Activated CD8-positive, alpha-beta memory T cell treated with anti-CD3 and anti-CD28 coated beads for 24 hours (primary cell): ENCODE results near the gene USP37.

ENCODE experiments used
- DNase-seq: peaks from one replicate; pipeline ENCODE4 v3.0.0-alpha.2; 2020

The USP37 gene

DNA sequence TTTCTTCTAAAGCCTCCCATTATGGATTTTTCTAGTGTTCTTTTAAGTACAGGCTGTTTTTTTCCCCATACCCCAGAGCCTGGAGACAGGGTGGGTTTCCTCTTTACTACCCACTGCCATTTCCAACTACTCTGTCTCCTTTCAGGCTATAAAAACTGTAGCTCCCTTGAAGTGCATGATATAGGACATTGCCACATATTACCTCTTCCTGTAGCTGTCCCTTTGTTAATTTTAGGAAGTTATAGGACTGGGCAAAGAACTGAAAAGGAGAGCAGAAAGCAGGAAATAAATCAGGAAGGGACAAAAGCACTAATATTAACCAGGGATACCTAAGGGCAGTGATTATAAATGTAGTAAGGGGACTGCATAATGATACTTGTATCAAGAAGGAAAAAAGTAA is 95.2 kb downstream of the USP37 start:
- no peak for DNase-seq

DNA sequence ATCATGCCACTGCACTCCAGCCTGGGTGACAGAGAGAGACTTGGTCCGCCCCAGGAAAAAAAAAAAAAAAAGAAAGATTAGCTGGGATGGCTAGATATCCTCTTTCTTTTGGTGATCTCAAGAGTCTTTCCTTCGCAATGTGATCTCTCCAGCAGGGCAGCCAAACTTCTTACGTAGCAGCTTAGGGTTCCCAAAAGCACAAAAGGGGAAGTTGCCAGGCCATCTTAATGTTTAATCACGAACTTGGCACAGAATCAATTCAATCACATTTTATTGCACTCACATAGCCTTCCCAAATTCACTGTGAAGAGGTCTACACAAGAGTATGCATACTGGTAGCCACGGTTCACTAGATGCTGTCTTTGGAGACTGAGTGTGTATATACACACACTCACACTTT is 96.2 kb downstream of the USP37 start:
- DNase-seq, result no peak

DNA sequence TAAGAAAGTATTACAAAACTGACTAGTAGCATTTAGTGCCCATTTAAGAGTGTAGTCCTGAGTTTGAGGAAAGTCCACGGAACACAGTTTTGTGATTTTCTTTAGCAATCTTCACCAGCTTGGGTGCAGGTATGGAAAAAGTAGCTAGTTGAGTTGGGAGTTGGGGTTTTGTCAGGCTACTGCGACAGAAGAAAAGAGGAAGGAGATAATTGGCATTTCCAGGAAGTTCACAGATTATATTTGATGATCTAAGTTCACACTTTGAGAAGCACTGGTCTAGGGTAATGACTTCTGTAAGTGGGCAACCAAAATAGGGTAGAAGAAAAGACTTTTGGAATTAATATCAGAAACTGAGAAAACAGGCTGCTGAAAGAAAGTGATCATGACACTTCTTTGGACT is 97.1 kb downstream of the USP37 start:
- no peak for DNase-seq

DNA sequence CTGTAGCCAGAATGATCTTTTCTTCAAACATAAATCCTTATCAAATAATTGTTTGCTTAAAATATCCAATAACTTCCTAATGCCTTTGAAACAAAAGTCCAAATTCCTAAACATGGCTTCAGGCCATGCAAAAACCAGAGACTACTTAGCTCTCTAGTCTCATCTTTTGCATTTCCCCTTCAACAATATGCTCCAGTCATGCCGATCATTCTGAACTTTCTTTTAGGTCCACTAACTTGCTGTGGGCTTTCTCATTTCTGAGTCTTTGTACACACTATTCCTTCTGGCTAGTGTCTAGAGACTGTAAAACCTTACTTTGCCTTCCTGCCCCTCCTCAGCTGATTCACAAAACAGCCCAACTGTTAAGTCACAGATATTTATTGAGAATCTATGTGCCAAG is 97.7 kb downstream of the USP37 start:
- no peak for DNase-seq

DNA sequence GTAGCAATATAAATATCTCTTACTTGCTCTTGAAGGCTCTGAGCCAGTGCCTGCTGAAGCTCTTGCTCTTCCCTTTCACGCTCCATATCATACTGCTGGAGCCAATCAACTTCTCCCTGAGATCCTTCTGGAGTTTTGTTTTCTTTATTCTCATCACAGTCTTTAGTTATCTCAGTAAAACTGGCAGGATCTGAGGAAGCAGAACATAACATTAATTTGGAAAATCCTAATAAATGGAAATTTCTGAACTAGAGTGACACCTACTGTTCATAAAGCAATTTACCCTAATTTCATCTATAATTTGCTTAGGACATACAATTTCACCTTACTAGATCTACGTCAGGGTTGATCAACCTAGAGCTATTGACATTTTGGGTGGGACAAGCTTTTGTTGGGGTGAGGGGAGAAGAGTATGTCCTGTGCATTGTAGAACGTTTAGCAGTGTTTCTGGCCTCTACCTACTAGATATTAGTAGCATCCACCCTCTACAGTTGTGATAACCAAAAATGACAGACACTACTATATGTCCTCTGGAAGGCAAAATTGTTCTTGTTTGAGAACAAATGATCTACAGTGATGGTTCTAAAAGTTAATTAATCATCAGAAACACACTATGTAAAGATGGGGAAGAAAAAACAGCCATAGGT is 102.0 kb downstream of the USP37 start:
- no peak for DNase-seq

DNA sequence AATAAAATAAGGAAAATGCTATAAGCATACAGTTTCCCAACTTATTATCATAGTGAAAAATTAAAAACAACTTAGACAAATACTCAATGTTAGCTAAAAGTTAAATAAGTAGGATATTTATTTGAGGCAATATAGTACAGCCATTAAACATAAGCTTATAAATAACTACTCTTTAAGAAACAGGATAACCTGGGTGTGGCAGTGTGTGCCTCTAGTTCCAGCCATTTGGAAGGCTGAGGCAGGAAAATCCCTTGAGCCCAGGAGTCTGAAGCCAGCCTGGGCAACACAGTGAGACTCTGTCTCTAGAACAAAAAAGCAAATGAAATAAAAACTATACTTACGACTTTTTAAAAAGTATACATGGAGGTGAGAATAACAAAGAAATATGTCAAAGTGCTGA is 109.6 kb downstream of the USP37 start:
- DNase-seq, result no peak

DNA sequence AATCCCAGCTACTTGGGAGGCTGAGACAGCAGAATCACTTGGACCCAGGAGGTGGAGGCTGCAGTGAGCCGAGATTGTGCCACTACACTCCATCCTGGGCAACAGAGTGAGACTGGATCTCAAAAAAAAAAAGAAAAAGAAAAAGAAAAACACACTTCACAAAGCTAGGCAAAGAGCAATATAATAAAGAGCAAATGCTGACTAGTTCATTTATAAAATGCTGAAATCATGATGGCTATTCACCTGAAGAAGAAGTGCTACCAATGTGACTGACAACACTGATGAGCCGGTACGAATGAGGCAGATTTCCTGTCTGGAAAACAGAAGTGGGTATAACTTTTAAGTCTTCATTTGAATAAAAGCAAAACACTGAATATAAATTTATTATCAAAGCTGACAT is 111.3 kb downstream of the USP37 start:
- no peak for DNase-seq

DNA sequence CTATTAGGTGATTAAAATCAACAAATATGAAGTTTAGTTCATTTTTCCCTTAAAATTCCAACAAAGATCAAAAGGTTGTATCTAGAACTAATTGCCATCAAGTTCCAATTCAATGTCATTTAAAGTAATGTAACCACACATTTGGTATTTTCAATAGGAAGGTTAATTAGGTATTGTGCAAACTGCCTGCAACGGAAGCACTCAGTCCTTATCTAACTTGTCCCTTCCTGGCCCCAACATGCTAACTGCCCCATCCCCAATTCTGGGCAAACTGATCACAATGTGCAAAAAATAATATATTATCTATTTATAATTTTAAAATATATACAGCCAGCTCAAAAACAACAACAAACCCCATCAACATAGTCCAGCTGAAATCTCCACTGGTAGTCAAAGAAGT is 116.1 kb downstream of the USP37 start:
- no peak for DNase-seq

DNA sequence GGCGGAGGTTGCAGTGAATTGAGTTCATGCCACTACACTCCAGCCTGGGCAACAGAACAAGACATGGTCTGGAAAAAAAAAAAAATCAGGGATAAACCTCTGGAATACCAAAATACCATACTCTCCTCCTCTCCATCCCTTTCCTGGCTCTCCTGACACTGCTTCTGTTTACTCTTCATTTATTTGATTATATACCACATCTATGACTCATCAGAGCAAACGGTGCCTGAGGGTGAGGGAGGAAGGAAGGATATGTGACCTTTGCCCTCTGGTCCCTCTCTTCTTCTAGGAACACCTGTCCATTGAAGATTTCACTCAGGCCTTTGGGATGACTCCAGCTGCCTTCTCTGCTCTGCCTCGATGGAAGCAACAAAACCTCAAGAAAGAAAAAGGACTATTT is 119.2 kb downstream of the USP37 start:
- DNase-seq, result peak; percentile 19

DNA sequence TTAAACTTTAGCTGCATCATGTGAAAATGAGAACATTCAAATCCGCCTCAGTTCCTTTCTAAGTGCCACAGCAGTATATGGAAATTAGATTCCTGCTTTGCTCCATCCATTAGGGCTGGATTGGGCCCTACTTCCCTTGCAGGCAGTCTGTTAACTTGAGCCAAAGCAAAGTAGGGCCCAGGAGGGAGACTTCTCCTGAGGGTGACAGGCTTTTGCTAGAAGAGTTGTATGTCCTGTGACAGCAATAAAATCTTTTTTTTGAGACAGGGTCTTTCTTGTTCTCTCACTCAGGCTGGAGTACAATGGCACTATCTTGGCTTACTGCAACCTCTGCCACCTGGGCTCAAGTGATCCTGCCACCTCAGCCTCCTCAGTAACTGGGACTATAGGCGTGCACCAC is 121.1 kb downstream of the USP37 start:
- DNase-seq, result no peak

DNA sequence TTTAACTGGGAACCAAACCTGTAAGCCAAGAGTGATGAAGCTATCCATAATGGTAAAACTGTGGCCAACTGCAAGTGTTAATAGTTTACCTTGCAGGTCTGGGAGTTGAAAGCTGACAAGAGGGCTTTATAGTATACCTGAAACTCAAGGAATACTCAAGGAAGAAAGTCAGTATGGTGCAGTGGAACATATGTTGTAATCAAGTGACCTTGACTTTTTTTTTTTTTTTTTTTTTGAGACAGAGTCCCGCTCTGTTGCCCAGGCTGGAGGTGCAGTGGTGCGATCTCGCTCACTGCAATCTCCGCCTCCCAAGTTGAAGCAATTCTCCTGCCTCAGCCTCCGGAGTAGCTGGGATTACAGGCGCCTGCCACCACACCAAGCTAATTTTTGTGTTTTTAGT is 121.6 kb downstream of the USP37 start:
- no peak for DNase-seq

DNA sequence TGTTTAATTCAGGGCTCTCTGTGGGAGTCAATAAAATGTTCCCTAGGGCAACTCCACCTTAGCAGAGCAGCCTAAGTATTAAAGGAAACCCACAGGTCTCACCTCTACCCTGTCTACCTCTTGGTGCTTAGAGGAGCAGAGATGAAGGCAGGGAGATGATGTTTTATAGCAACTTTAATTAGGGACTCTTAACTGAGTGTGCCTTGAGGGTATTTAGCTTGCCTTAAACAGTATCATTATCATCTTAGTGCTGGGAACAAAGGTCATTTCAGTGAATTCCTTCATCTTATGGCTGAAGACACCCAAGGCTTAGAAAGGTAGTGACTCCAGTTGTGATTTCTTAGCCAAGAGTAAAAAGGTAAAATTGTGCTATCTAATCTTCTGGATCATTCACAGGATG is 122.5 kb downstream of the USP37 start:
- DNase-seq, result no peak

DNA sequence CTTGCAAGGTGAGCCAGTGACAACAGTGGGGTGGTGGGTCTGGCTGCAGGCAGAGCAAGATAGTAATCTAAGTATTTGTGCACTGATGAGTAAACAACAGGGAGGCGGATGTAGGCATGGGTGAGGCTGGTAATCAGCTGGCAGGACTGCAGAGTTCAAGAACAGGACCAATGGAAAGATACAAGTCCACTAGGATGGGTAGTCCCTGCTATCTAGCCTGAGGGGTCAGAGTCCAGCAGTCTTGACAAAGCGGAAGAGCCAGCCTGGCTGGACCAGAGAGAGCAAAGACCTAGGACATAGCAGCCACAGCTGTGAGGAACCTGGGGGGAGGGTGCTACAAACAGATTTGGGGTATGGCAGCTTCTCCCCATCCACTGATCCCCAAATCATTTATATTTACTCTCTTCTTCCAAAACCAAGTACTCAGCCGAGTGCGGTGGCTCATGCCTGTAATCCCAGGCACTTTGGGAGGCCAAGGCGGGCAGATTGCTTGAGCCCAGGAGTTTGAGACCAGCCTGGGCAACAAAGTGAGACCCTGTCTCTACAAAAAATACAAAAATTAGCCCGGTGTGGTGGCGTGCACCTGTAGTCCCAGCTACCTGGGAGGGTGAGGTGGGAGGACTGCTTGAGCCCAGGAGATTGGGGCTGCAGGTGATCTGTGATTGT is 123.3 kb downstream of the USP37 start:
- no peak for DNase-seq

DNA sequence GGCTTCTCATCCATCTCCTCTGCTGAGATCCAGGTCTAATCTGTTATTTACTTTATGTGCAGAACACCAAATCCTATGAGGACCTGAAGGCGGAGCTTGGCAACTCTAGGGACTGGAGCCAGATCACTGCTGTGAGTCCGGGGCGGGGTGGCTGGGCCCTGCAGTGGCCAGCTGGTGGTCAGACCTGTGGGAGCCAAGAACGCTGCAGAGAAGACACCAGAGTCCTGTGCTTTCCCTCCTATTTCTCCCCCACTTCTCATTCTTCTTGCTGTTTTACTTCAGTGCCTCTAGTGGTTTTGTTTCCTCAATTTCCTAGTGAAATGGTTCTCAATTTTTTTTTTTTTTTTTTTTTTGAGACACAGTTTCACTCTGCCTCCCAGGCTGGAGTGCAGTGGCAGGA is 129.6 kb downstream of the USP37 start:
- no peak for DNase-seq

DNA sequence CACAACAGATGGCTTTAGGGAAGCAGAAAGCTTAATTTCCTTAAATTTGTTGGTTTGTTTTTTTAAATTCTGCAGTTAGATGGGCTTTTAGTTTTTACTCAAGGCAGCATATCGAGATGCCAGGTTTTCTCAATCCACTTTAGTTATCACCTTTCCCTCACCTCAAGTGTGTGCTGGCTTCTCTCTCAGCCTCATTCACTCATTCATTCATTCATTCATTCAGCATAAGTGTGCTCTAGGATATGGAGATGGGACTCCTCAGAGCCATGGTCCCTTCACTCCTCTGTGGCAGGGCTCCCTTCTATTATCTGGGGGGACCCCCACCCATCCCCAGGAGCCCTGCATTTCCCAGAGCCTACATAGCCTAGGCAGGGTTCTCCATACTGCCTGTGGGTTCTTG is 130.2 kb downstream of the USP37 start:
- DNase-seq, result no peak

DNA sequence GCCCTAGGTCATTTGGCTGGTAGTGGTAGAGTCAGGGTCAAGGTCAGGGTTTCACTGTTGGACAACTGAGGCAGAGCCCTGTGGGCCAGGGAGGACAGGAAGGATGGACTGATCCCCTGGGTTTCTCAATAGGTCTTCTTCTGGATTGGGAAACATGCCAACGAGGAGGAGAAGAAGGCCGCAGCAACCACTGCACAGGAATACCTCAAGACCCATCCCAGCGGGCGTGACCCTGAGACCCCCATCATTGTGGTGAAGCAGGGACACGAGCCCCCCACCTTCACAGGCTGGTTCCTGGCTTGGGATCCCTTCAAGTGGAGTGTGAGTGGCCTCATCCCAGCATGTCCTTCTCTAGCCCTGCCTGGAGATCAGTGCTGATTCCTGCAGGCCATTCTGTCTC is 131.2 kb downstream of the USP37 start:
- DNase-seq, result no peak

DNA sequence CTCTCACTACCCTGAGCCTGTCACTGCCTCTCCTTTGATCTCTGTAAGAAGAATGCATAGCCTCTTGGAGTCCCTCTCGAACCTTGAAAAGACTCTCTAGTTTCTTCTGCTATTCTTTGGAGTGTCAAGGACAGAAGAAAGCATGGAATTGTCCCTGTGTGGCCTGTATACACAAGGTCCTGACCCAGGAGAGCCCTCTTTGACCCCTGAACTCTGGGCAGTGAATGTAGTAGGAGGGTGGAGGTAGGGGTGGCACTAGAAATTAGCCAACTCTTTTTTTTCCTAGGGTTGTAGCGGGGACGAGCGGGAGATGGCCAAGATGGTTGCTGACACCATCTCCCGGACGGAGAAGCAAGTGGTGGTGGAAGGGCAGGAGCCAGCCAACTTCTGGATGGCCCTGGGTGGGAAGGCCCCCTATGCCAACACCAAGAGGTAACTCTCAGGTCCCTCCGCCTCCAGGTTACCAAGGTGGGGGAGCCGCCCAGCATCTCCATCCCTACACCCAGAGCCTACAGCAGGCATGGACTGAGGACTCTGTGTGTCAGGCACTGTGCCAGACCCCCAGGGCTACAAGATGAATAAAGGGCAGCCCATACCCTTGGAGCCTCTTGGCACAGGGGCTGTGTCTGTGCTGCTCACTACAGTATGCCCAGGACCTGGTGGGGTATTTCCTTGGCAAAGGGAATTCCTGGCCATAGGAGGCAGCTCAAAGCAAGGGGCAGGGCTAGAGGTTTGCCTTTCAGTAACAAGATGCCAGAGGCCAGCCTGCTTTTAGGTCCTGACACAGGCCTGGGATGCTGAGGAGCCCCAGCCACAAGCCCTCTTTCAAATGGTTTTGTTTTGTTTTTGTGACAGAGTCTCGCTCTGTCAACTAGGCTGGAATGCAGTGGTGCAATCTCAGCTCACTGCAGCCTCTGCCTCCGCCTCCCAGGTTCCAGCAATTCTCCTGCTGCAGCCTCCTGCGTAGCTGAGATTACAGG is 132.9 kb downstream of the USP37 start:
- DNase-seq, result no peak

DNA sequence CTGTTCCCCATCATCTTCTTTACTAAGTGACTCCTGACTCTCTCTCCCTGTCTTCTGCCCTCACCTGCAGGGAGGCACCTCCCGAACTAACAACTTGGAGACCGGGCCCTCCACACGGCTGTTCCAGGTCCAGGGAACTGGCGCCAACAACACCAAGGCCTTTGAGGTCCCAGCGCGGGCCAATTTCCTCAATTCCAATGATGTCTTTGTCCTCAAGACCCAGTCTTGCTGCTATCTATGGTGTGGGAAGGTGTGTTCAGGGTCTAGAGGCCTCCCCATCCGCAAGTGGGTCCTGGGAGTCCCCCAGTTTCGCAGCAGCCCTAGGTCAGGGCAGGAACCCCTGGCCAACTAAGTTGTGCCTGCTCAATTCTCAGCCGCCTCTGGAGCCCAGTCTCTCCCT is 133.7 kb downstream of the USP37 start:
- DNase-seq, result no peak

DNA sequence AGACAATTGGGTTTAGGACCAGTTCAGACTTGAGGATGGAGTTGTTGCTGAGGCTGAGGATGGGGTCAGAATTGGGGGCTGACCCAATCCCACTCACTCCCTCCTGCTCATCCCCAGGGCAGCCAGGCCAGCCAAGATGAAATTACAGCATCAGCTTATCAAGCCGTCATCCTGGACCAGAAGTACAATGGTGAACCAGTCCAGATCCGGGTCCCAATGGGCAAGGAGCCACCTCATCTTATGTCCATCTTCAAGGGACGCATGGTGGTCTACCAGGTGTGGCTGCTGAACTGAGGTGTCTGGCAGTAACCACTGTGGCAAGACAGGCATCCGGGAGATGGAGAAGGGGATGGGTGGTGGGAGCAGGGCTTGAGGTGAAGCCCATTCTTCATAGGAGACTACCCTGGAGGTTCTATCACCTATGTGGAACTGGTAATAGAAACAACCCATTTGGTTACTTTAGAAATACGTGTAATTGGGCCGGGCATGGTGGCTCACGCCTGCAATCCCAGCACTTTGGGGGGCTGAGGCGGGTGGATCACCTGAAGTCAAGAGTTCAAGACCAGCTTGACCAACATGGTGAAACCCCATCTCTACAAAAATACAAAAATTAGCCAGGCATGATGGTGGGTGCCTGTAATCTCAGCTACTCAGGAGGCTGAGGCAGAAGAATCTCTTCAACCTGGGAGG is 135.3 kb downstream of the USP37 start:
- DNase-seq, result no peak

DNA sequence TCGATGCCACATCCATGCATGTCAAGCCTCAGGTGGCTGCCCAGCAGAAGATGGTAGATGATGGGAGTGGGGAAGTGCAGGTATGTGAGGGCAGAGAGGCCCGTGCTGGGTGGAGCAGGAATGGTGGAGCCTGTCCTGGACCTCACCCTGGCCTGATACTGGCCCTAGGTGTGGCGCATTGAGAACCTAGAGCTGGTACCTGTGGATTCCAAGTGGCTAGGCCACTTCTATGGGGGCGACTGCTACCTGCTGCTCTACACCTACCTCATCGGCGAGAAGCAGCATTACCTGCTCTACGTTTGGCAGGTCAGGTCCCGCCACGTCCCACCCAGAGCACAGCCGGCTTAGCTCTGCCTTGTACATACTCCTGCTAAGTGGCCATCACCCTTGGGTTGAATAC is 136.3 kb downstream of the USP37 start:
- no peak for DNase-seq

DNA sequence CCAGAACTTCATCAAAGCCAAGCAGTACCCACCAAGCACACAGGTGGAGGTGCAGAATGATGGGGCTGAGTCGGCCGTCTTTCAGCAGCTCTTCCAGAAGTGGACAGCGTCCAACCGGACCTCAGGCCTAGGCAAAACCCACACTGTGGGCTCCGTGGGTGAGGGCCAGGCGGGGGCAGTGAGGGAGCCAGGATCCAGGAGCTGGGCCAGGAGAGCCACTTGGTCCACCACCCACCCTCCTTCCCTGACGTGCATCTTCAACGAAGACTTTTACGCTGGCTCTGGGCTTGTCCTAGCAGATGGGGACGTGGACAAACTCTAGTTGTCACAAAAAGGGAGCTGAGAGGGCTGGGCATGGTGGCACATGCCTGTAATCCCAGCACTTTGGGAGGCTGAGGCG is 137.4 kb downstream of the USP37 start:
- no peak for DNase-seq

DNA sequence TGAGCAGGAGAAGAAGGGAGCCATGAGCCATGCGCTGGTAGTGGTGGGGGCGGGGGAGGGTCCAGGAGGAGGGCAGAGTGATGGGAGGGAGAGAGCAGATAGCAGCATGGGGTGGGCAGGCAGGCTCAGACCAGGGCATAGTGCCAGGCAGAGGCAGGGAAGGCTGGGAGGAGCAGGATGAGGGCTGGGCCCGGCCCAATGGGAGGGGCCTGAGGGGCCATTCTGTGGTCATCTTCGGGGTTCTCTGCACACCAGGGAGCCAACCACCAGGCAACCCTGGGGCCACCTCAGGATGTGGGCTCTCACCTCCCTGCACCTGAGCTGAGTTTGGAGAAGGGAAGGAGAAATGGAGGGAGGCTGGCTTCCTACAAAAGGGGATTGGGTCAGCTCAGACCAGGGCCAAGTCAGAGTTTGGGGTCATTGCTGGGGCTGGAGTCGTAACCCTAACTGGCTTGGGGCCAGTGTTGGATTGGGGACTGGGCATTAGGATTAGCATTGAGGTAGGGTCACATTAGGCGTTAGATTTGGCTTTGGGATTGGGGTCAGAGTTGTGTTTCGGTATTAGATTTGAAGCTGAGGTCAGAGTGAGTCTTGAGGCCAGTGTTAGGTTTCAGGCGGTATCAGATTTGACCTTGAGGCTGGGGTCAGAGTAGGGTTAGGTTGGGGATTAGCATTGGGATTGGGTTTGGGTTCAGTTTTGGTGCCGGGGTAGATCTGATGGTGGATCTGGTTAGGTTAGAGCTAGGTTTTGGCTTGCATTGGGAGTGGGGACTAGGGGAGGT is 138.0 kb downstream of the USP37 start:
- no peak for DNase-seq
